ENCODE data around the gene AMIGO2. TPM values are rescaled to one million over a fixed set of nuclear protein-coding genes. Genes with fewer than 3 reads are reported as not detected.
A peak's percentile ranks its signal among the peaks of the same experiment; 100 is the strongest.

AMIGO2 gene, protein sequence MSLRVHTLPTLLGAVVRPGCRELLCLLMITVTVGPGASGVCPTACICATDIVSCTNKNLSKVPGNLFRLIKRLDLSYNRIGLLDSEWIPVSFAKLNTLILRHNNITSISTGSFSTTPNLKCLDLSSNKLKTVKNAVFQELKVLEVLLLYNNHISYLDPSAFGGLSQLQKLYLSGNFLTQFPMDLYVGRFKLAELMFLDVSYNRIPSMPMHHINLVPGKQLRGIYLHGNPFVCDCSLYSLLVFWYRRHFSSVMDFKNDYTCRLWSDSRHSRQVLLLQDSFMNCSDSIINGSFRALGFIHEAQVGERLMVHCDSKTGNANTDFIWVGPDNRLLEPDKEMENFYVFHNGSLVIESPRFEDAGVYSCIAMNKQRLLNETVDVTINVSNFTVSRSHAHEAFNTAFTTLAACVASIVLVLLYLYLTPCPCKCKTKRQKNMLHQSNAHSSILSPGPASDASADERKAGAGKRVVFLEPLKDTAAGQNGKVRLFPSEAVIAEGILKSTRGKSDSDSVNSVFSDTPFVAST
- 10 to 100 TPM in 3 of 4 donors, 1 to 10 TPM in 1; 4.7 to 34.1 (median 30.1) TPM for total RNA-seq

DNA sequence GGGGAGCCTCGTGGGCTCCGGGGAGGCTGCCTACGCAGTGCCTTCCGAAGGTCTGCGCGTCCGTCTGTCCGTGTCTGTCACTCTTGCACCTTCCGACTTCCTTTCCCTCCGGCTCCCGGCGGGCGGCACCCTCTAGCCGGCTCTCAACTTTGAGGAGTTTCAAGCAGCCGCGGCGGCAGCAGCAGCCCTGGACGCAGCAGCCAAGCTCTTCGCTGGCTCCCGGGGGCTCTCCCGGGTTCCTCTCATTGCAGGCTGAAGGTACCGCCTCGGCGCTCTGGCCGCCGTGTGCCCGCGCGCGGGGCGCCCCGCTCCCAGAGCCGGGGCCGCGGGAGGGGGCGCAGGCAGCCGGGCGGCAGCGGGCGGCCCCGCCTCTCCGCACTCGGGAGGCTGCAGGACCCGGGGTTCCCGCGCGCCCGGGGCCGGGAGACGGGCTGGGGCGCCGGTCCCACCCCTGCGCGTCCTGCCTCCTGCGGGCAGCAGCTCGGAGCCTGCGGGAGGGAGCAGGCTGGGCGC lies at the start of gene AMIGO2, which contains the start of gene PCED1B:
AMIGO2 (minus strand) TSS at position 492 of the 513 bp plus-strand sequence. CDS start 957 bp downstream, outside the sequence.
PCED1B (plus strand) TSS at position 154 of the 513 bp plus-strand sequence. CDS start 155,443 bp downstream, outside the sequence.
- Histone ChIP-seq H3K4me1 (peaks cover 0 to 7% of the 10 kb centered on the region in 2 donors), H3K27me3 (no peaks in the 10 kb centered on the region), H3K27ac (peak within 1 kb of the TSS; percentile 97), H3K4me3 (peak within 1 kb of the TSS; percentile 56 to 77), H3K36me3 (no peaks in the 10 kb centered on the region), H3K9me3 (no peaks in the 10 kb centered on the region)
- intact Hi-C loops (cut with DNase I; ENCODE audit: low total_unique reads): no loop called here
- DNase-seq: peak; percentile 72 to 74
- TF ChIP-seq, protein P1, sequence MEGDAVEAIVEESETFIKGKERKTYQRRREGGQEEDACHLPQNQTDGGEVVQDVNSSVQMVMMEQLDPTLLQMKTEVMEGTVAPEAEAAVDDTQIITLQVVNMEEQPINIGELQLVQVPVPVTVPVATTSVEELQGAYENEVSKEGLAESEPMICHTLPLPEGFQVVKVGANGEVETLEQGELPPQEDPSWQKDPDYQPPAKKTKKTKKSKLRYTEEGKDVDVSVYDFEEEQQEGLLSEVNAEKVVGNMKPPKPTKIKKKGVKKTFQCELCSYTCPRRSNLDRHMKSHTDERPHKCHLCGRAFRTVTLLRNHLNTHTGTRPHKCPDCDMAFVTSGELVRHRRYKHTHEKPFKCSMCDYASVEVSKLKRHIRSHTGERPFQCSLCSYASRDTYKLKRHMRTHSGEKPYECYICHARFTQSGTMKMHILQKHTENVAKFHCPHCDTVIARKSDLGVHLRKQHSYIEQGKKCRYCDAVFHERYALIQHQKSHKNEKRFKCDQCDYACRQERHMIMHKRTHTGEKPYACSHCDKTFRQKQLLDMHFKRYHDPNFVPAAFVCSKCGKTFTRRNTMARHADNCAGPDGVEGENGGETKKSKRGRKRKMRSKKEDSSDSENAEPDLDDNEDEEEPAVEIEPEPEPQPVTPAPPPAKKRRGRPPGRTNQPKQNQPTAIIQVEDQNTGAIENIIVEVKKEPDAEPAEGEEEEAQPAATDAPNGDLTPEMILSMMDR (IDR thresholded peaks at IDR 0.05): peak in 2 of 4 experiments; percentile 27 to 52
- TF ChIP-seq POLR2A (IDR thresholded peaks at IDR 0.05): peak; percentile 13 to 29

DNA sequence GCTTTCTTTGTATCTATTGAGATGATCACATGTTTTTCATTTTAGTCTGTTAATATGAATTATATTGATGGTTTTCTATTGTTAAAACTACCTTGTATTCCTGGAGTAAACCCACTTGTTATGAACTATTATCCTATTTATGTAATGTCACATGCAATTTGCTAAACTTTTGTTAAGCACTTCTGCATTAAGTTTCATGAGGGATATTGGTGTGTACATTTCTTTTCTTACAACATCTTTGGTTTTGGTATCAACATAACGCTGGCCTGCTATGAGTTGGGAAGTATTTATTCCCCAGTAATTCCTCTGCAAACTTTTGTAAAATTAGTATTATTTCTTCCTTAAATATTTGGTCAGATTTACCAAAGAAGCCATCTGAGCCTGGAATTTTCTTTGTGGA lies 46.5 kb upstream of the AMIGO2 start:
- TF ChIP-seq, protein P1 (IDR thresholded peaks at IDR 0.05): no peak
- TF ChIP-seq POLR2A (IDR thresholded peaks at IDR 0.05): no peak
- intact Hi-C loops (cut with DNase I; ENCODE audit: low total_unique reads): no loop called here
- no peak overlapping the region for H3K4me3 ChIP-seq
- no peak overlapping the region for H3K27ac ChIP-seq
- no peaks in the 10 kb centered on the region for H3K4me1 ChIP-seq
- no peak for DNase-seq
- H3K9me3 ChIP-seq: no peaks in the 10 kb centered on the region
- H3K36me3 ChIP-seq: no peaks in the 10 kb centered on the region
- no peaks in the 10 kb centered on the region for H3K27me3 ChIP-seq

DNA sequence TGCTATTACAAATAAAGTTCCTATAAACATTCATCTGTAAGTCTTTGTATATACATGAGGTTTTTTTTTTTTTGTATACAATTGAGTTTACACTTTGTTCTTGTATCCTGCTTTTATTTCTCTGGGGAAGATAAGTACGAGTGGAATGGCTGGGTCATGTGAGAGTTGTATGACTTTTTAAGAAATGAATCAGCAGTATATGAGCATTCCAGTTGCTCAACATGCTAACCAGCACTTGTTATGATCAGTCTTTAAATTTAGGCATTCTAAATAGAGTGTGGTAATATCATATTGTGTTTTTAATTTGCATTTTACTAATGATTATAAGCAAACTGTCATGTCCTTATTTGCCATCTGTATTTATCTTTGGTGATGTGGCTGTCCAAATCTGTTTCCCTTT lies 44.7 kb upstream of the AMIGO2 start:
- Histone ChIP-seq H3K4me1 (no peaks in the 10 kb centered on the region), H3K4me3 (no peak overlapping the region), H3K27ac (no peak overlapping the region), H3K27me3 (no peaks in the 10 kb centered on the region), H3K36me3 (no peaks in the 10 kb centered on the region), H3K9me3 (no peaks in the 10 kb centered on the region)
- no peak for DNase-seq
- intact Hi-C loops (cut with DNase I; ENCODE audit: low total_unique reads): no loop called here
- TF ChIP-seq, protein P1 (IDR thresholded peaks at IDR 0.05): no peak
- no peak for TF ChIP-seq POLR2A (IDR thresholded peaks at IDR 0.05)

DNA sequence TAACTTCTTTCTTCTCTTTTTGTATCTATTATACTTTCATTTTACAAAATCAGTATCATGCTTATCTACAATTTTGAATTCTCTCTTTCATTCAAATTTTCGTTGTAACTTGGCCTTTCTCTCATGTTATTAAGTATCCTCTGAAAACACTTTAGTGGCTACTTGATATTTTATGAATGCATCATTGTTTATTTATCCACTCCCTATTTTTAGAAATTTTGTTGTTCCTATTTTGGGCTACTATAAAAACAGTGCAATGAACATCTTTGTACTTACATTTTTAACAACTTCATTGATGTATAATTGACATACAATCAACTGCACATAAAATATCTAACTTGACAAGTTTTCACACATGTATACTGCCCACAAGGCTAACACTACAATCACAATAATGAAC lies 44.0 kb upstream of the AMIGO2 start:
- no peak overlapping the region for H3K27ac ChIP-seq
- no peaks in the 10 kb centered on the region for H3K9me3 ChIP-seq
- no peak for DNase-seq
- no peaks in the 10 kb centered on the region for H3K36me3 ChIP-seq
- H3K4me1 ChIP-seq: no peaks in the 10 kb centered on the region
- no peak overlapping the region for H3K4me3 ChIP-seq
- TF ChIP-seq, protein P1 (IDR thresholded peaks at IDR 0.05): no peak
- no peak for TF ChIP-seq POLR2A (IDR thresholded peaks at IDR 0.05)
- intact Hi-C loops (cut with DNase I; ENCODE audit: low total_unique reads): no loop called here
- no peaks in the 10 kb centered on the region for H3K27me3 ChIP-seq

DNA sequence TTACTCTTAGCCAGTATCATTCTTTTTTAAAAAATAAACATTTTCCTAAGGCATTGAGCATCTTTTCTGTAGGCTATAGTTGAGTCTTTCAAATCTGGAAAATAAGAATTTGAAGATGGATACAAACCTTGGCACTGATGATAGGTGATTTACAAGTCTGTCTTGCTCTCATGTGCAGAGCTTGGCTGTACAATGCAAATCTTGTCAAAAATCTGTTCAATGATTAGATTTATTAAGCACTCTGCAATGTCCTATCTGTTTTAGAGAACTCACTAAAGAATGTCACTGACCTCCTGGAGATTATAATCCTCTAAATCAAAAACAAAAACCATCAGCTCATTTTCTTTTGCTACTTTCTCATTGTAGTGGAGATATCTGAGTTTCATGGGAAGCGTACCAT lies 42.8 kb upstream of the AMIGO2 start:
- intact Hi-C loops (cut with DNase I; ENCODE audit: low total_unique reads): no loop called here
- Histone ChIP-seq H3K27ac (peak overlapping the region in 1 of 2 donors; percentile 16), H3K4me1 (no peaks in the 10 kb centered on the region), H3K27me3 (no peaks in the 10 kb centered on the region), H3K4me3 (no peak overlapping the region), H3K36me3 (no peaks in the 10 kb centered on the region), H3K9me3 (no peaks in the 10 kb centered on the region)
- no peak for TF ChIP-seq POLR2A (IDR thresholded peaks at IDR 0.05)
- TF ChIP-seq, protein P1 (IDR thresholded peaks at IDR 0.05): no peak
- DNase-seq: no peak
